Measurements from ENCODE around the gene CDK19.
A peak's percentile ranks its signal among the peaks of the same experiment; 100 is the strongest.

The CDK19 gene

GRCh38 chr6:110646951-110647910 lies 168.0 kb downstream of the CDK19 start:
- TF ChIP-seq CTCF (IDR thresholded peaks at IDR 0.05), result 0 out of 2 replicates have a peak, but pooled peaks have one; percentile 24
- TF ChIP-seq ZFX (IDR thresholded peaks at IDR 0.05; ENCODE audit: borderline replicate concordance), result no peak
- peak overlapping the region; percentile 2; the same call in 1 of the 2 replicates for H3K27ac ChIP-seq

DNA sequence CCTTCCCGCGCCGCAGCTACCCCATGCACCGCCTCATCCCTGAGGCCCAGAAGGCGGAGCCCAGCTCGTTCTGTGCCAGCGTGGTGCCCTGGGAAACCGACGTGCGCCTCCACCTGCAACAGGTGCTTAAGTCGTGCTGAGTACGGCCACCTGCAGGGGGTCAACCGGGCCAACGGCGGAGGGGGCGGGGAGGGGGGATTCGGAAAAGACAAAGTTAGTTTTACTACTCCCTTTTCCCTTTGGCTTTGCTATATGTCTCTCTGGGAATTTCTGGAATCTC lies 168.9 kb downstream of the CDK19 start:
- H3K27ac ChIP-seq, result 0 out of 2 replicates have a peak overlapping the region, but pooled peaks have one; percentile 7
- TF ChIP-seq CTCF (IDR thresholded peaks at IDR 0.05), result no peak
- TF ChIP-seq ZFX (IDR thresholded peaks at IDR 0.05; ENCODE audit: borderline replicate concordance), result no peak

GRCh38 chr6:110645685-110646418 lies 169.4 kb downstream of the CDK19 start:
- TF ChIP-seq ZFX (IDR thresholded peaks at IDR 0.05; ENCODE audit: borderline replicate concordance) (no peak), CTCF (IDR thresholded peaks at IDR 0.05) (no peak)
- 0 out of 2 replicates have a peak overlapping the region, but pooled peaks have one; percentile 7 for H3K27ac ChIP-seq

DNA sequence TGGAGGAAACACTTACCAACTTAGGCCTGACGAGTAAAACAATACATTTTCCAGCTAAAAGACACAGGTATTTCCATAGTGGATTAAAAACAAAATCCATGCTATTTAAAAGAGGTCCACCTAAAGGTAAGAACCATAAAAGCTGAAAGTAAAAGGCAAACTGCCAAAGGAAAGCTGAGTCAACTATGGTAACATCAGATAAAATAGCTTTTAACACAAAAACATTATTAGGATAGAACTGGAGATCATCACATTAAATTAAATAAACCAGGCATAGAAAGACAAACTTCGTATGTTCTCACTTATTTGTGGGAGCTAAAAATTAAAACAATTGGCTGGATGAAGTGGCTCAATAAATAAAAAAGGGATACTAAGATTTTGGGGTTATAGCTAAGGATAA lies 172.1 kb downstream of the CDK19 start:
- peak overlapping the region; percentile 57 for H3K27ac ChIP-seq
- TF ChIP-seq CTCF (IDR thresholded peaks at IDR 0.05) (no peak), ZFX (IDR thresholded peaks at IDR 0.05; ENCODE audit: borderline replicate concordance) (no peak)

- peak overlapping the region; percentile 57 for H3K27ac ChIP-seq
Observed at GRCh38 chr6:110642711-110643110, 172.6 kb downstream of the CDK19 start.

GRCh38 chr6:110636781-110637180 lies 178.5 kb downstream of the CDK19 start:
- TF ChIP-seq ZFX (IDR thresholded peaks at IDR 0.05; ENCODE audit: borderline replicate concordance) (no peak), CTCF (IDR thresholded peaks at IDR 0.05) (no peak)
- H3K27ac ChIP-seq, result peak overlapping the region; percentile 23; the same call in 1 of the 2 replicates

More at GRCh38 chr6:110642711-110643110, 172.6 kb downstream of the CDK19 start:
- no peak for TF ChIP-seq CTCF (IDR thresholded peaks at IDR 0.05)
- no peak for TF ChIP-seq ZFX (IDR thresholded peaks at IDR 0.05; ENCODE audit: borderline replicate concordance)

All from 22Rv1 (cell line).